IMR-90 (cell line): ENCODE data around the gene SETD2.
"Not testable (repeated sequence)": the region's sequence is repeated elsewhere in the genome, so short reads cannot be mapped to it uniquely, and the experiment has no call there.

Source experiments
- CEBPB ChIP-seq: IDR thresholded peaks from 2 replicates; pipeline ENCODE4 v1.6.1; 2012; ENCODE audit warnings: low read depth, low read length, improper control_type of control experiment
- CHD1 ChIP-seq: IDR thresholded peaks from 2 replicates; pipeline ENCODE4 v1.6.1; 2012; ENCODE audit warnings: low read depth, low read length, improper control_type of control experiment
- CTCF ChIP-seq: conservative IDR thresholded peaks from 2 replicates; pipeline ENCODE4 v1.5.1; 2012; ENCODE audit warnings: mild to moderate bottlenecking, low read depth, low read length, improper control_type of control experiment
- MXI1 ChIP-seq: IDR thresholded peaks from 2 replicates; pipeline ENCODE4 v1.6.1; 2012; ENCODE audit warnings: low read depth, mild to moderate bottlenecking, low read length, moderate library complexity, borderline replicate concordance
- NFE2L2 ChIP-seq: fragments of 150-350 bp; IDR thresholded peaks from 2 replicates; pipeline ENCODE4 v1.6.1; 2016; ENCODE audit warnings: low read depth, mild to moderate bottlenecking, low read length
- POLR2A ChIP-seq: IDR thresholded peaks from 2 replicates; pipeline ENCODE4 v1.6.1; 2012; ENCODE audit warnings: mild to moderate bottlenecking, low read depth, low read length
- RAD21 ChIP-seq: IDR thresholded peaks from 2 replicates; pipeline ENCODE4 v1.6.1; 2012; ENCODE audit warnings: low read length, improper control_type of control experiment
- RFX5 ChIP-seq: IDR thresholded peaks from 2 replicates; pipeline ENCODE4 v1.8.0; 2012; ENCODE audit warnings: low read depth, mild to moderate bottlenecking, low read length, moderate library complexity
- SMC3 ChIP-seq: fragments of 150-350 bp; IDR thresholded peaks from 2 replicates; pipeline ENCODE4 v1.6.1; 2016; ENCODE audit warnings: low read depth, mild to moderate bottlenecking, antibody characterized with exemption, low read length, moderate library complexity

- TF ChIP-seq CTCF, POLR2A, CHD1, RFX5, MXI1, RAD21, NFE2L2, SMC3, CEBPB: not testable (repeated sequence)
Measured at GRCh38 chr3:47142536-47142935, 21.4 kb downstream of the SETD2 start.
